ENCODE measurements around the gene SLITRK3.
A peak's percentile ranks its signal among the peaks of the same experiment; 100 is the strongest.

Gene SLITRK3, protein sequence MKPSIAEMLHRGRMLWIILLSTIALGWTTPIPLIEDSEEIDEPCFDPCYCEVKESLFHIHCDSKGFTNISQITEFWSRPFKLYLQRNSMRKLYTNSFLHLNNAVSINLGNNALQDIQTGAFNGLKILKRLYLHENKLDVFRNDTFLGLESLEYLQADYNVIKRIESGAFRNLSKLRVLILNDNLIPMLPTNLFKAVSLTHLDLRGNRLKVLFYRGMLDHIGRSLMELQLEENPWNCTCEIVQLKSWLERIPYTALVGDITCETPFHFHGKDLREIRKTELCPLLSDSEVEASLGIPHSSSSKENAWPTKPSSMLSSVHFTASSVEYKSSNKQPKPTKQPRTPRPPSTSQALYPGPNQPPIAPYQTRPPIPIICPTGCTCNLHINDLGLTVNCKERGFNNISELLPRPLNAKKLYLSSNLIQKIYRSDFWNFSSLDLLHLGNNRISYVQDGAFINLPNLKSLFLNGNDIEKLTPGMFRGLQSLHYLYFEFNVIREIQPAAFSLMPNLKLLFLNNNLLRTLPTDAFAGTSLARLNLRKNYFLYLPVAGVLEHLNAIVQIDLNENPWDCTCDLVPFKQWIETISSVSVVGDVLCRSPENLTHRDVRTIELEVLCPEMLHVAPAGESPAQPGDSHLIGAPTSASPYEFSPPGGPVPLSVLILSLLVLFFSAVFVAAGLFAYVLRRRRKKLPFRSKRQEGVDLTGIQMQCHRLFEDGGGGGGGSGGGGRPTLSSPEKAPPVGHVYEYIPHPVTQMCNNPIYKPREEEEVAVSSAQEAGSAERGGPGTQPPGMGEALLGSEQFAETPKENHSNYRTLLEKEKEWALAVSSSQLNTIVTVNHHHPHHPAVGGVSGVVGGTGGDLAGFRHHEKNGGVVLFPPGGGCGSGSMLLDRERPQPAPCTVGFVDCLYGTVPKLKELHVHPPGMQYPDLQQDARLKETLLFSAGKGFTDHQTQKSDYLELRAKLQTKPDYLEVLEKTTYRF

DNA sequence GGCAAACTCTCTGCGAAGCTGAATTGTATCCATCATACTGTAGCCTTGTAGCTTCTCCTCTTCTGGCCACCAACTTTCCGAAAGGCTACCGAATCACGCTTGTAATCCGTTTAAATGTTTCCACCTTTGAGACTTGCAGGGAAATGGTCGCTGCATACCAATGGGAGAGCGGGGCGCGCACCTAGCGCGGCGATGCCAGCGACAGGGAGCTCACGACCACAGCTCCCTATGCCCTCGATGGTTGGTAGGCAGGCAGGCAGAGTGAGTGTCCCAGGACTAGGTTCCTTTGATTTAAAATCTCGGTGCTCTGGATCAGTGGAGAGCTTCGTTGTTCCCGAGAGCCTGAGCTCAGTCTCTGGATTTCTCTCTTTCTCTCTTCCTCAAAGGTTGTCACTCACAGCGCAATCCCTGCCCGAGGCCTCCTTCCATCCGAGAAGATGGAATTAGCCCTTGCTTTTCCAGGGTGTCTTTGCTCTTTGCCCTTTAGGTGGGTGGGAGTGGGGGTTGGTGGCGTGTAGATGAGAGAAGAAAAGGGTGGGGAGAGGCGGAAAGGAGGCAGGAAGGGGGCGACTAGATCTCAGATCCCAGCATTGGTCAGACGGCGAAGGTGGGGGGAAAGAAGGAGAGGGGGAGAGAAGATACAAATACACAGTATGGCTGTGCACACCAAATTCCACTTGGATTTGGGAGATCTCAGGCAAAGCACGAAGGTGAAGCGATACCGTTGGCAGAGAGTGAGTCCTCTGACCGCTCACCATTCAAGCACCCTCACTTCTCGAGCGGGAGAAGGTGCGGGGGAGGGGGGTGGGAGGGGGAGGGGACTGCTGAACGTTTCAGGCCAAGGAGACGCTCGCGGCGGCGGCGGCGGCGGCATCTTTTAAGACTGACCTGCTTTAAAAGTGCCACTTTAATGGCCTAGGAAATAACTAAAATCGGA, at the start of gene SLITRK3:
TSS of gene SLITRK3 (minus strand) at position 745 of the 937 bp plus-strand sequence. CDS start 5,554 bp downstream, outside the sequence.
- DNase-seq = no peak

DNA sequence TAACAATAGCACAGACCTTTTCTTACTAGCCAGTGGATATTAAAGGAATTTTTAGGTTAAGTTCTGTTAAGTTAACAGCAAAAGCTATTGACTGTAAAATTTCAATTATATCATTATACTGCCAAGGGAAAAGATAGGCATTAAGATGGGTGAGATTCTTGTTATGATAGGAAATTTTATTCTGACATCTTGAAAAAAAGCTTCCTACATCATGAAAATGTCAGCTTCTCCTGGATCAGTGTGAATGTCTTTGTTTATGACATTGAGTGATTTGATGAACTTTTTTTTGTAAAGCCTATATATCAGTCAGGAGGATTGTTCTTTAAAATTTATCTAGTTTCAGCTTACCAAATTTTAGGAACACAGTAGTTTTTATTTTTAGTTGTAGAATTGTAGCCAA, 47.4 kb upstream of the SLITRK3 start:
- no peak for DNase-seq

DNA sequence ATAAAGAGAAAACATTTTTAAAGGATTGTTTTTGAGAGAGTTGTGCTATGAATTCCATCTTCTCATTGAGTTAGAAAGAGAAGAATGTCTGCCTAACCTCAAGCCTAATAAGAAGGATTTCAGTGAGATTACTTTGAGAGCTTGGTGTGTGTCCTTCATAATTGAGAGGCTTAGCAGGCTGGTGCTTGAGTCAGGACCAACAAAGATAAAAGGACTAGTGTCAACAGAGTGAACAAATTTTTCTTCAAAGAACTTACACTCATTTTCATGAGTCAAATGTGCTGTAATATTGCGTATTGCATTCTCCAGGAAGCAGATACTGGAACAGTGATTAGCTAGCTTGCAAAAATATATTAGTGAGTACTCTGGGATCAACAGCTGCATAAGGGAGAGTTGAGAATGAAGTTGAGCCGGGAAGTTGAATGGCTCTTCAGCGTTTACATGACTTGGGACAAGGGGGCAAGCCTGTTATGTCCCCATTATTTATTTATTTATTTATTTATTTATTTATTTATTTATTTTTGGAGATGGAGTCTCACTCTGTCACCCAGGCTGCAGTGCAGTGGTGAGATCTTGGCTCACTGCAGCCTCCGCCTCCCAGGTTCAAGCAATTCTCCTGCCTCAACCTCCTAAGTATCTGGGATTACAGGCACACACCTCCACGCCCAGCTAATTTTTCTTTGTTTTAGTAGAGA, 37.5 kb upstream of the SLITRK3 start:
- DNase-seq = no peak

DNA sequence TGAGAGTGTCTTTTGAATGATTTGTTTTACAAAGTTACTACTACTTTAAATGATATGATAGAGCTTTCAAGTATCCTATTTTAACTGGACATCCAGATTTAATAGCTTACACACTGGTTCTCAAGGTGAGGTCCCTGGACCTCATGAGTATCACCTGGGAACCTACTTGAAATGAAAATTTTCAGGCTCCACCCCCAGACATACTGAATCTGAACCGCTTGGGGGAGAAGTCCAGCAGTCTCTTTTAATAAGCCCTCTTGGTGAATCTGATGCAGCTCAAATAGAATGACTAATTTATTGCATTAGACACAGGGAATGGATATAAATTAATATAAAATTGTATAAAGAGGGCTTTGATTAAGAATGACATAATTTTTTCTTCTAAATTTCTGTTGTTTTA, 29.4 kb upstream of the SLITRK3 start:
- DNase-seq = no peak

DNA sequence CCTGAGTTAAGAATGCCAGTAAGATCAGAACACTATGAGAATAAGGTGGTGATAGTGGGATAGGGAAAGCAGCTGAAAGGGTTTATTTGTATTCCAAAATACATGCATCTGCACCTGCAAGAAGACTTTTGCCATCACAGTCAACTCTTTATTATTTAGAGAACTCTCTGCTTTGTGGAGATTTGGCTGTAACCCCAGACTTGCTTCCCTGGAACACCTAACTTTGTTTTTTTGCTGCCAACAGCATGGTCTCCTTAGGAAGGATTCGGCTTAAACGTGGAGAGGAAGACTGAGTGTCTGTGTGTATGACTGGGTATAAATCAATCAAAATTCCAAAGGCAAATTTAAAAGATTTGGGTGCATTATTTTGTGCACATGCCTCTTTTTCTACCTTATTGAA, 21.6 kb upstream of the SLITRK3 start:
- DNase-seq = no peak

DNA sequence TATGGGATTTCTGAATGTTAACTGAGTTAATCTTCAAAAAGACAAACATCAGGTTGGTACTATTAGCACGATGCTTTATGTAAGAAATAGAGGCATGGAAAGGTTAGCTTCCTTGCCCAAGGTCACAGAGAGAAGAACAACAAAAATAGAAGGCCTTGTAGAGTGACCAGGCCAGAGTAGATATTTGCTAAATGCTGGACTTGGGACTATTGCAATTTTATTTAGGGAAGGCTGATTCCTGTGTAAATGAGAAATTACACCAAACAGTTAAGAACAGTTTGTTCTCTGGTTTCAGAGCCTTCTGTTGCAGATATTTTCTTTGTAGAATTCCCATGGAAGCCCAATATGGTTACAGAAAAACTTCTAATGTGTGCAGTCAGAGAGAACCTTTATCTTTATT, 16.4 kb upstream of the SLITRK3 start:
- no peak for DNase-seq

DNA sequence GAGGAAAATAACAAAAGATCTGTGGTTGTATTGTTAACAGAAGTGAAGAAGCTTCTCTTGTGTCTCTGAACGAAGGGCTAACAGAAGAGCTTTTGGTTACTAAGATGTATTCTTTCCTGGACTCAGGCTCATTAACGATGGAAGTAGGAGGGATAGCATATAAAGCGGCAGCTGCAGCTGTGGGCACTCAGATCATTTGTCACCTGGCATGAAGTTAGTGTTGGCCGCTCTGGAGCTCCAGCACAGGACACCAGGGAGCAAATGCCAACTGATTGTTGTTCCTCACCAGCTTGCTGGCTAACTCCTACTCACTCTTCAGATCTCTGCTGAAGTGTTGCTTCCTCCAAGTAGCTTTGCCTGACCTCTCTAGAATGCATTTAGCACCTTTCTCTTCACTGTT, 15.5 kb upstream of the SLITRK3 start:
- no peak for DNase-seq

DNA sequence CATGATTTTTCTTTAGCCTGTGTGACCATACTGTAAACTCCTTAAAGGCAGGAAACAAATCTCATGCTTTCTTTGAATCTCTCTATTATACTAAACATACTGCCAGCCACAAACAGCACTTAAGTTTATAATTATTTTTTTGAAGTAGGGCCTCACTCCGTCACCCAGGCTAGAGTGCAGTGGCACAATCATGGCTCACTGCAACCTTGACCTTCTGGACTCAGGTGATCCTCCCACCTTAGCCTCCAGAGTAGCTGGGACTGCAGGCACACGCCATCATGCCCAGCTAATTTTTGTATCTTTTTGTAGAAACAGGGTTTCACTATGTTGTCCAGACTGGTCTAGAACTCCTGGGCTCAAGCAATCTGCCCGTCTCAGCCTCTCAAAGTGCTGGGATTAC, 14.5 kb upstream of the SLITRK3 start:
- no peak for DNase-seq

DNA sequence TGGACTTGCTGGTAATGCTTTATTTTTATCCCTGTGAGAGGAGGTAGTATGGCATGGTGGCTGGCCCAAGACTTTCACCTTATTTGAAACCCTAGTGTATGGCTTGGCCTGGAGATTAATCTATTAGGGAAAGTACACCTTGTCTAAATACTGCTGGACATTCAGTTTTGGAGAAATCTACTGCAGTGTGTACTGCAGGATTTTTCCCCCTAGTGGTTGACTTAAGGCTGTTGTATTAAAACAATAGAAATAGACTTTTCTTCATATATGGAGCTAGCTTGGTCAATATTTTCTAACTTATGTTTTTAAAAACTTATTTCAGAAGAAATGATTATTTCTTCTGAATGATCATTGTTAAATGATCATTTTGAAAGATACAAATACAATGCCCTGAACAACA, 13.9 kb upstream of the SLITRK3 start:
- no peak for DNase-seq

DNA sequence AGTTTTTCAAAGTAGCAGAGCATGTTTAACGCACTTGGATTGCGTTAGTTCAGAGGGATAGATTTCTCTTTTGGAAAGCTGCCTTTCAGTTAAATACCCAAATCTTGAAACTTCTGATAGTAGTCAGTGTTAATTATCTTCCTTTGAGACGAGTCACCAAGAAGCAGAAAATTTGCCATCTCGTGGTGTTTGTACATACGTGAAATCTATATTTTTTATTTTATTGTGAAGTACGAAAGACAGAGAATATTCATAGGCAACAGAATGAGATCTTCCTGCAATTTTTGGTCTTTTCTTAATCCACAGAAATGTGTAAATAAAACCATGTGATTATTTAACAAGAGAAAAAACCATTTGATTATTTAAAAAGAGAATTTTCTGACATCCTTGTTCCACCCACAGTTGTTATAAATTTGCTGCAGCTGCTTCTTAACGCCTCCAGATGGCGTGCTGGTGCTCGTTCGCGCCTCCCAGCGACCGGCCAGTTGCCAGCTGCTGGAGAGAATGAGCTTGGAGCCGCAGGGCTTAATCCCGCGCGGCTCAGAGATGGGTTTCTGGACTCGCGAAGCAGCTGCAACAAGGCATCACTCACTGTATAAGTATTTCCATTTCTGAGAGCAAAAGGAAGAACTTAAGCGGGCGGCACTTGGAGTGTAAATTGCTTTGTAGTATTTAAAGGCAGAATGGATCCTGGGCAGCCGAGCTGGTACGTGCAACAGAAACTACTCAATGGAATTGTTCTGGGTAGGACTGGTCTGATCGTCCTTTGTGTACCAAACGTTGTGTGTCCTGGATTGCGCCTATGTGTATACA, 10.5 kb upstream of the SLITRK3 start:
- DNase-seq = peak; percentile 4

DNA sequence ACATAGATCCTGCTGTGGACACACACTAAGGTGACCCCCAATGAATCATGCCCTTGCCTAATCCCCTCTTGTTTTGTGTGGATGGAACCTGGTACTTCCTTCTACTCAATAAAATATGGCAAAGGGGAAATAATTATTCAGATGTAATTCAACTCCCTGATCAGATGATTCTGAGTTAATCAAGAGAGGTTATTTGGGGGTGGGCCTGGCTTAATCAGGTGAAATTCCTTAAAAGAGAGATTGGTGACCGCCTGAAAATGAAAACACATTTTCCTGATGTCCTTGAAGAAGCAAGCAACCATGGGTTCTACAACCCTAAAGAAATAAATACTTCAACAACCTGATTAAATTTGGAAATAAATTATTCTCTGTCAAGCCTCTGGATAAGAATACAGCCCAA, 8.3 kb upstream of the SLITRK3 start:
- DNase-seq = no peak

DNA sequence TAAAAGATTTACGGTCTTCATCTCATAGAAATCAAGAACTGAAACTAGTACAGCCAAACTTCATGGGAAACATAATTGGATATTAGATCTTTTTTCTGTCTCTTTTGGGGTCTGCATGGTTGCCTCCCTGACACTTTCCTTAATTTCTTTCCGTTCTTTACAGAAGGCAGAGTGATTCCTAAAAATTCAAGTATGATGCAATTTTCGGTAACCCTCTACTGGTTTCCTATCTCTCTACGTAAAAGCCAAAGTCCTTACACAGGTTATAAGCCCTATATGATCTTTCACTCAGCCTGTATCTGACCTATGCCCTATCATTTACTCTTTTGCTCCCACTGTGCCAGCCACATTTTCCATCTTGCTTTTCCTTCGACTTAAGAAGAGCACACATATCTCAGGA, 6.8 kb upstream of the SLITRK3 start:
- DNase-seq = no peak

DNA sequence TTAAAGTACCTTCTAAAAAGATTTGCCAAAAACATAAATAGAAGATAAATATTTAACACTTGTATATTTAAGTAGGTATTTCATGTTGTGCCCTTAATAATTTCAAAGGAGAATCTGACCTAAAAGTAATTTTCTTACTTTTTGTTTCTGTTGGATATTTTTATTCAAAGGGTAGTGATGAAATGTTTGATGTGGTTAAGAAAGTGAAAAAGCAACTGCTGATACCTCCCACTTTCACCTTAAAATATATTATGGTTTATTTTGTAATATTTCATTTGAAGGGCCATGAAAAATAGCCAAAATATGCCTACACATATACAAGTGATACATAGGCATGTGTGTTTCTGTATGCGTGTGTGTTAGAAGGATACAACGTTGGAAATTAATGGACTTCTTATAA, 5.8 kb upstream of the SLITRK3 start:
- DNase-seq = no peak

DNA sequence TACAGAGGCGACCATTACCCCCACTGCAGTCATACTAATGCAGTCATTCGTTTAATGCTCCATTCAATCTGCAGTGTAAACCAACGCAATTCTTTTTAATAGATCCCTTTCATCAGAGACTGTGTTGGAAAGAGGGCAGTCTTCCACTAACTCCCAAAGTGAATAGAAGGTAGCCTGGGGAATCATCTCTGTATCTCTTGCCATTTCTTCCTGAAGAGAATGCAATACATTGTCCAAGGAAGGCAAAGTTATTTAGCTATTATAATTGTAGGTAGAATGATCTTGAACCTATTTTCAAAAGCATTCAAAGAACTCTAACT, 1.3 kb upstream of the SLITRK3 start:
- no peak for DNase-seq

DNA sequence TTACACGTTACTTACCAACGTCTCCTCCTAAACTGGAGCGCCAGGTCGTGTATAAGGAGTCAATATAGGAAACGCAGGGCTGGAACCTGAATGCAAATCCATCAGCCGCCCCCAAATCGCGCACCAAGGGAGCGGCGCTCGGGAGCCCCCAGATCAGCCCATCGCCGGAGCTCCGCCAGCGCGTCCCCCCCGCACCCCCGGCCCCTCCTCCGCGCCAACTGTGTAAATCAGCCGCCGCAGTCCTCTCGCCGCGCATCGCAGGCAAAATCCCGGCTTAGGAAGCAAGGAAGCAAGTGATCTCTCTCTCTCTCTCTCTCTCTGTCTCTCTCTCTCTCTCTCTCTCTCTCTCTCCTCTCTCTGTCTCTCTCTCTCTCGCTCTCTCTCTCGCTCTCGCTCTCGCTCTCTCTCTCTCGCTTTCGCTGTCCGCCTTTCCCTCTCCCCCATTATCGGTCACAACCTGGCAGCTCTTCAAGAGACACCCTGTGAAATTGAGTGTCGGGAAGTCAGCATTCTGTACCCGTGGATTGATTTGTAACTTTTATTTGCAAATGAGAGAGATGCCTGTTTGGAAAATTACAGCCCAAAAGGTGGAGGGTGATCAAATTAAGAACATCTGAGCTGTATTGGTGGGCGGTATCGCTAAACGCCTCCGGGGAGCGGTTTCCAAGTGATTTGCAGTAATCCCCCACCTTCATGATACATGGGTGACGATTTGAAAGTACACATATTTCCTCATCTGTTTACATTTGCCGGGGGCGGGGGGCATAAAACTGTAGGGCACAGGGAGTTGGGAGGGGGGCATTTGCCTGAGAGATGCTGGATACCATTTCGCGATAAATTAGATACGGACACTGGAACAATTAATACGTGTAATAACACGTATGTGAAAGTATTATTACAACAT, 645 bp upstream of the SLITRK3 start:
- no peak for DNase-seq

DNA sequence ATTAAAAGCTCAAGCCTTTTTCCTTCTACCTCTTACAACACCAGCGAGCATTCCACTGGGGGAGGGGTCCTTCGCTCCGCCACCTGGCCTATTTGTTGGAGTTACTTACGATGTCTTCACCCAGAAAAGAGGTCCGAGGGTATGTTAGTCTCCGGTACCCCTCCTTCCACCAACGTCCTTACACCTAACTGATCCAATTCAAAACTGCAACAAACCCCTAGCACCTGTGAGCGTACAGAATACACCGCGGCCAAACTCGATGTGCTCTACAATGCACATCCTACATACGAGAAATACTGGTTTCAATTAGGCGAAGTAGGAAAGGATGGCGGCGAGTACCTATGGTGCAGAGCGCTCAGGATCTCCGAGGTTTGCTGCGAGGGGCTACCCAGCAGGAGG, 944 bp downstream of the SLITRK3 start:
- DNase-seq = no peak

DNA sequence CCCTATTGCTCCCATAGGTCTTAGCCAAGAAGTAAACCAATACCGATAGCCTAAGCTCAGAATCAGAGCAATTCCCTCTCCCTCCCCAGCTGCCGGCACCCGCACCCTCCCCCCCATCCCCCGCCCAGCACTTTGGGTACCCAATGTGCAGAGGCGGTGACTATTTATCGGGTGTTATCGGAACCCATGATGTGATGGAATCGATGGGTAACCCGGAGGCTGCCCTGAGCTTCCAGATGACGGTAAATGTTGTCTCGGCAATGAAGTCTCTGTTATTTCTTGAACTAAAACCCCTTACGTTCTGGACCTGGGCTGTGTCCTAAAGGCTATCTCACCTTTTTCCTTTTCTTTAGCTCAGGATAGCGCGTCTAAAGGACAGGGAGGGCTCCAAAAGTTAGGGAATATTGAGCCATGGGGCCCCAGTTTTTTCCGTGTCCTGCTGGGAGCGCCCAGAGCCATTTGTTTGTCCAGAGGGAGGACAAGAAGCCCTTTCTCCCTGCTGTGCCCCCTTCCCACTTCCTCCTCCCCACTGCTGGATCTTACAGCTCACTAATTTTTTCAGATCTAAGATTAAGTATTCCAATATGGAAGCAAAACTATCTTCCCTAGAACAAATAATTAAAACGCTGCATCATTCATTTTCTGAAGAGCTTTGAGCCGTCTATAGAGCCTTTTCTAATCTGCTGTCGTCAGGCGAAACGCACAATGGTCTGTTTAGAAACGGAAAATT, 1.5 kb downstream of the SLITRK3 start:
- DNase-seq = no peak

DNA sequence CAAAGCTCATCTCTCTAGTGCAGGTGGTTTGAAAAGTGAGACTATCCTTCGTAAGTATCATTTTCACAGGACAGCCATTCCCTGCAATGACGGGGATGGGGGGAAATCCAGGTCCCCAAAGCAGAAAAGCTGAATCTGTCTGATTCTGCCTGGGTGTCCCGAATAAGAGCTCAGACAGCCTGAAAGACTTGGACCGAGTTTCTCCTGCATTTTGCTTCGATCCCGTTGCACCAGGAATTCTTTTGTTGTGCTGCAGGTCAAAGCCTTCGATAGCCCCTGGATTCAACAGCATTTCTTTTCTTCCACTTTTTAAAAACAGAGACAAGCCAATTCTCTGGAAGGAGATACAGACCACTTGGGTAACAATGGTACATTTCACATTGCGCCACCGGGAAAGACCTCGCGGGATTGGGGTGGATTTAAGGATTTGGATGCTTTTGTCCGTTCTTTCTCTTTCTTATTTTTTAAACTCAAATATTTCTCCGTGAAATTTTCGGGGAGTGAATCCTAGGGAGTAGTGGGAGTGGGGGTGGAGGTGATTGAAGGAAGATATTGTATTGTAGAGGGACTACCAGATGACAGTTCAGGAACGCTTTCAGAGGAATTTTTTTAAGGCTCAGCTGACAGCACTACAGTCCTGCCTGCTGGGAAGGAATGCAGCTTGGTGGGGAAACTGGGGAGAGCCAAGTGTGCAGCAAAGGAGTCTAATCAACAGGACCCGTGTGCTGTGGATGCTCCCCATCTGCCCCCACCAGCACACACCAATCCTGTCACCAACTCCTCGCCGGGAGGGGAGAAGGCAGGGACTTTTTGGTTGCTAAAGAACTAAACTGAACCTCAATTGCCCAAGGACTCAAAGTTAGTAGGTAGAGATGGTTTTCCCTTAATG, 2.6 kb downstream of the SLITRK3 start:
- DNase-seq = no peak

All from GF-D8 (cell line).